B cell (primary cell): ENCODE measurements around the gene CTIF. TPM values are rescaled to one million over a fixed set of nuclear protein-coding genes. Genes with fewer than 3 reads are reported as not detected.

ENCODE experiments used
- ATAC-seq: fragments of 200-7000 bp; cut with Tn5 transposase; one replicate; pipeline ENCODE4 v1.10.0; 2021; ENCODE audit warnings: low read depth, mild to moderate bottlenecking, moderate number of reproducible peaks, moderate library complexity
- CTCF ChIA-PET: fragments of 350-600 bp; sonication (Branson Sonifier 250); formaldehyde crosslinking; loops from one replicate; lab custom pipeline; 2021; ENCODE audit warnings: antibody characterized with exemption, inconsistent platforms; lab: Charles Lee
- POLR2A ChIA-PET: fragments of 350-600 bp; sonication (Branson Sonifier 250); formaldehyde crosslinking; loops from one replicate; lab custom pipeline; 2021; ENCODE audit warnings: antibody characterized with exemption; lab: Charles Lee
- DNase-seq: peaks from one replicate; pipeline ENCODE4 v3.0.0; 2013
- H2AFZ ChIP-seq: 2 replicates; pipeline ENCODE4 v1.6.1; 2012; ENCODE audit warnings: mild to moderate bottlenecking, low read depth, low read length; ENCODE audit not compliant: insufficient read depth, poor library complexity, severe bottlenecking
- H3K27ac ChIP-seq, 2 donors: 1 replicate in 1 of 2; 2 replicates in 1 of 2; pipeline ENCODE4 v1.5.1; 2012 to 2013; ENCODE audit warnings: low read length in 2 of 2, mild to moderate bottlenecking in 2 of 2, moderate library complexity in 1 of 2
- H3K27me3 ChIP-seq, 4 experiments: fragments of 200-600 bp in 1 of 4; sonication (generic) in 1 of 4; replicated peaks in 1 of 4; 1 replicate in 2 of 4; 2 replicates in 2 of 4; pipeline versions ENCODE4 v1.6.1 to v1.7.0; 2013 to 2016; ENCODE audit warnings: low read length in 3 of 4, mild to moderate bottlenecking in 2 of 4, mixed read lengths in 1 of 4, moderate library complexity in 1 of 4; ENCODE audit not compliant: insufficient read depth in 4 of 4, control insufficient read depth in 3 of 4; ENCODE audit errors: control extremely low read depth in 1 of 4
- H3K36me3 ChIP-seq, 2 experiments: replicated peaks in 1 of 2; 1 replicate in 1 of 2; 2 replicates in 1 of 2; pipeline versions ENCODE4 v1.6.1 to v1.7.1; 2013; ENCODE audit warnings: low read length in 1 of 2; ENCODE audit not compliant: insufficient read depth in 2 of 2, control insufficient read depth in 1 of 2; ENCODE audit errors: control extremely low read depth in 1 of 2, extremely low read depth in 1 of 2
- H3K4me1 ChIP-seq, 2 donors: fragments of 200-600 bp in 1 of 2; sonication (generic) in 1 of 2; 1 replicate in 1 of 2; 2 replicates in 1 of 2; pipeline versions ENCODE4 v1.5.1 to v1.6.1; 2013 to 2017; ENCODE audit warnings: low read length in 2 of 2; ENCODE audit not compliant: control insufficient read depth in 2 of 2, insufficient read depth in 2 of 2
- H3K4me2 ChIP-seq: replicated peaks from 2 replicates; pipeline ENCODE3; 2012; ENCODE audit warnings: mild to moderate bottlenecking, low read depth, low read length; ENCODE audit not compliant: poor library complexity, severe bottlenecking
- H3K4me3 ChIP-seq, 5 experiments: fragments of 200-600 bp in 1 of 5; sonication (generic) in 1 of 5; 1 replicate in 3 of 5; 2 replicates in 2 of 5; pipeline versions ENCODE4 v1.5.1 to v1.7.0; 2011 to 2016; ENCODE audit warnings: low read length in 4 of 5, mild to moderate bottlenecking in 4 of 5, low read depth in 2 of 5, control low read depth in 1 of 5, moderate library complexity in 1 of 5; ENCODE audit not compliant: insufficient read depth in 1 of 5; ENCODE audit errors: control extremely low read depth in 1 of 5, extremely low read depth in 1 of 5
- H3K79me2 ChIP-seq: fragments of 200-600 bp; sonication (generic); one replicate; pipeline ENCODE4 v1.6.0; 2016; ENCODE audit warnings: low read length; ENCODE audit not compliant: control insufficient read depth, insufficient read depth
- H3K9ac ChIP-seq: fragments of 200-600 bp; sonication (generic); 2 replicates; pipeline ENCODE4 v1.6.1; 2017; ENCODE audit warnings: mild to moderate bottlenecking, low read length, moderate library complexity
- H3K9me3 ChIP-seq, 3 donors: one replicate each; pipeline versions ENCODE4 v1.6.1 to v1.7.1; 2013; ENCODE audit warnings: low read length in 2 of 3; ENCODE audit not compliant: control insufficient read depth in 2 of 3, insufficient read depth in 1 of 3; ENCODE audit errors: control extremely low read depth in 1 of 3
- H4K20me1 ChIP-seq: 2 replicates; pipeline ENCODE4 v1.6.0; 2012; ENCODE audit warnings: mild to moderate bottlenecking, low read length; ENCODE audit not compliant: insufficient read depth, control insufficient read depth, poor library complexity, severe bottlenecking
- H3K27ac Mint-ChIP-seq: one replicate; pipeline ENCODE4 v1.8.0; 2021; ENCODE audit warnings: mixed read lengths
- H3K27me3 Mint-ChIP-seq: one replicate; pipeline ENCODE4 v1.8.0; 2021; ENCODE audit warnings: mixed read lengths
- H3K4me1 Mint-ChIP-seq: one replicate; pipeline ENCODE4 v1.8.0; 2021; ENCODE audit warnings: mixed read lengths
- H3K4me3 Mint-ChIP-seq: one replicate; pipeline ENCODE4 v1.8.0; 2021; ENCODE audit warnings: mixed read lengths
- H3K9me3 Mint-ChIP-seq: one replicate; pipeline ENCODE4 v1.8.0; 2022; ENCODE audit warnings: mixed read lengths; ENCODE audit not compliant: insufficient read depth
- CTCF ChIP-seq: fragments of 200-600 bp; IDR thresholded peaks from one replicate; pipeline ENCODE4 v1.8.0; 2022; ENCODE audit warnings: antibody characterized with exemption, mild to moderate bottlenecking
- EZH2 ChIP-seq: IDR thresholded peaks from 2 replicates; pipeline ENCODE4 v1.6.1; 2012; ENCODE audit warnings: borderline replicate concordance, low read depth, mild to moderate bottlenecking, moderate library complexity, low read length; ENCODE audit not compliant: insufficient read depth, poor library complexity, severe bottlenecking
- WGBS: methylation state at CpG from one replicate; pipeline ENCODE4 v1.1.5; 2013; ENCODE audit warnings: missing lambda C conversion rate; ENCODE audit not compliant: insufficient coverage; 5-methylcytosine and 5-hydroxymethylcytosine counted together
- intact Hi-C: fragments of 100-400 bp; cut with micrococcal nuclease; formaldehyde crosslinking; loops from one replicate; pipeline ENCODE4 v1.10.0; 2022
- polyA plus RNA-seq: library from polyadenylated mRNA; depleted of rRNA; stranded (reverse); fragments of >200 nt; gene quantifications from 2 replicates; pipeline ENCODE4 v1.2.3, GENCODE V29; 2012
- total RNA-seq, 2 donors: library from RNA; stranded (reverse); fragments of 120-200 nt in 1 of 2; gene quantifications; 1 replicate in 1 of 2; 2 replicates in 1 of 2; pipeline versions ENCODE4 v1.2.3 to v1.2.4, GENCODE V29; 2013 to 2022

Gene CTIF
- total and polyA plus RNA-seq, 2 donors (not counting 1 experiment from before 2014, with no cell fraction given): 3.6 to 16.2 TPM

GRCh38 chr18:48817021-48817461 is 278.2 kb downstream of the CTIF start:
- intact Hi-C loops: no loop called here
- H3K4me1 ChIP-seq: peaks cover 15 to 40% of the 10 kb centered on the region in 2 donors
- POLR2A ChIA-PET: no interaction called here
- H3K4me2 ChIP-seq: no peak overlapping the region
- CTCF ChIA-PET: interaction anchor here (1.1 kb wide), 1 partner anchor 96 kb away, joined by 3 read pairs; no protein-coding TSS in a partner anchor
- peaks cover 45% of the 10 kb centered on the region for H3K4me1 Mint-ChIP-seq
- no peak overlapping the region for H3K27ac ChIP-seq
- no peak overlapping the region for H3K4me3 ChIP-seq
- no peak overlapping the region for H3K9ac ChIP-seq
- H3K9me3 ChIP-seq: no peaks in the 10 kb centered on the region
- DNase-seq: no peak
- H3K79me2 ChIP-seq: no peaks in the 10 kb centered on the region
- H3K9me3 Mint-ChIP-seq: no peaks in the 10 kb centered on the region
- no peak for TF ChIP-seq CTCF
- no peak for TF ChIP-seq EZH2
- H3K27me3 ChIP-seq: no peaks in the 10 kb centered on the region
- H2AFZ ChIP-seq: no peak overlapping the region
- no peaks in the 10 kb centered on the region for H3K27me3 Mint-ChIP-seq
- WGBS: 90% methylated on average over 17 of the region's 17 CpGs
- no peak overlapping the region for H3K4me3 Mint-ChIP-seq
- H3K36me3 ChIP-seq: no peaks in the 10 kb centered on the region
- no peak for ATAC-seq
- no peaks in the 10 kb centered on the region for H4K20me1 ChIP-seq
- no peak overlapping the region for H3K27ac Mint-ChIP-seq

- ATAC-seq (no peak), DNase-seq (no peak)
- H3K4me3 Mint-ChIP-seq: no peak overlapping the region
- Histone ChIP-seq H3K27me3 (no peaks in the 10 kb centered on the region), H3K9ac (no peak overlapping the region), H3K4me3 (no peak overlapping the region), H3K4me1 (peaks cover 12 to 28% of the 10 kb centered on the region in 2 donors), H3K79me2 (no peaks in the 10 kb centered on the region), H4K20me1 (no peaks in the 10 kb centered on the region), H3K9me3 (peaks cover 0 to 1% (median 0%) of the 10 kb centered on the region in 3 donors), H3K36me3 (no peaks in the 10 kb centered on the region), H3K4me2 (no peak overlapping the region), H3K27ac (no peak overlapping the region), H2AFZ (no peak overlapping the region)
- no peak overlapping the region for H3K27ac Mint-ChIP-seq
- peaks cover 4% of the 10 kb centered on the region for H3K9me3 Mint-ChIP-seq
- POLR2A ChIA-PET: no interaction called here
- intact Hi-C loops: no loop called here
- peaks cover 35% of the 10 kb centered on the region for H3K4me1 Mint-ChIP-seq
- no peak for TF ChIP-seq CTCF
- no peaks in the 10 kb centered on the region for H3K27me3 Mint-ChIP-seq
- 98% methylated on average over 14 of the region's 18 CpGs for WGBS
- CTCF ChIA-PET: no interaction called here
Measured at GRCh38 chr18:48818329-48819254, 279.8 kb downstream of the CTIF start.
